Stimulated activated CD8-positive, alpha-beta memory T cell treated with anti-CD3 and anti-CD28 coated beads, Interleukin-4, amount 100 ng/mL, for 48 hours (primary cell): ENCODE results near the gene ACRBP.
"Not testable (repeated sequence)": the region's sequence is repeated elsewhere in the genome, so short reads cannot be mapped to it uniquely, and the experiment has no call there.

Experiments used
- DNase-seq: peaks from one replicate; pipeline ENCODE4 v3.0.0-alpha.2; 2020

ACRBP gene

DNA sequence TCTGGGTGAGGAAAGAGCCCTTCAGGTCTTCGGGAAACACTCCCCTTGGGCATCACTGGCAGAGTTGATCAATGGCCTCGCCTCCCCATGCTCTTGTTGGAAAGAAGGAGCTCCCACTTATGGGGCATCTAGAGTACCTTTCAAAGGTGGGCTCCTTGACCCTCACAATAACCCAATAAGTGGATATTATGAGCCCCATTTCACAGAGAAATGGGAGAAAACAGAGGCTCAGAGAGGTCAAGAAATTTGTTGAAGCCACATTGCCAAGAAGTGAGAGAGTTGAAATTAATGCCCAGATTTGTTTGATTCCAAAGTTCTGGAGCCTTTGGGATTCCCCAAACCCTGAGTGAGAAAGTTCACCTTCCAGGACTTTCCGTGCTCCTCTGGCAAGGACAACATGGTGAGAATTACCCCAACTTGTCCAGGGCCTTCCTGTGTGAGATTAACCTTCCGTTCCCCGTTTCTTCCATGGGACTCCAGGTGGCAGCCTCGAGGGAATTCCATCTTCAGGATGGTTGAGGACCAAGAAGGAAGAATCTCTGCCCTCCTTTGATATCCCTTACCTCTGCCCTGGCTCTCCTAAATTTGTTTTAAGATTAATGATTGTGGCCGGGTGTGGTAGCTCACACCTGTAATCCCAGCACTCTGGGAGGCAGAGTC lies 32.6 kb downstream of the ACRBP start:
- no peak for DNase-seq

DNA sequence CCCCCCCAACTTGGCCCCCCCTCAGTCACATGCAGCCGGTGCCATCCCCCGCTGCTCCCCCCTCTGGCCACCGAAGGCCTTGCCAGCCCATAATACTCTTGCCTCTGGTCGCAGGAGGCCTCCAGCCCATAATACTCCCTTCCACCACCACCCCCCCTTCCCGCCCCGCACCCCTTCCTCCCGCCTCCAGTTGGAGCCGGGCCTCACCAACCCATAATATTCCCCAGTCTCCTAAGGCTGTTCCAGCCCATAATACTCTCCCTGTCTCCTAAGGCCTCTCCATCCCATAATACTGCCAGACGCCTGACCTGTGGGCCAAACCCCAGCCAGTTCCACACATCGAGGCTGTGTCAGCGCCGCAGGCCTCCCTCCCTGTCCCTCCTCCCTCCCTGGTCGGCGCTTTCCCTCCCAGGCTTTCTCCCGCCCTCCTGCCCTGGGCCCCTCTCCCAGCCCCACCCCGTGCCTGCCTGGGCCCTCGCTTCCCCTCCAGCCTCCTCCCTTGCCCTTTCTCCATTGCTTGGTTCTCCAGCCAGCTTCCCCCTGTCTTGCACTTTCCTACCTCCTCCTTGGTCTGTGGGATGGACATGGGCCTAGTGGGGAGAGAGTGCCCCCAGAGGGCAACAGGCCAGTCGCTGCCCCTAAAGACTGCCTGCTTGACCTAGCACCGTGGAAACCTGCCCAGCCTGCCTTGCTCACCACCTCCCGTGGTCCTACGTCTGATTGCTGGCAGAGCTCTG lies 33.3 kb downstream of the ACRBP start:
- DNase-seq = peak; percentile 54

DNA sequence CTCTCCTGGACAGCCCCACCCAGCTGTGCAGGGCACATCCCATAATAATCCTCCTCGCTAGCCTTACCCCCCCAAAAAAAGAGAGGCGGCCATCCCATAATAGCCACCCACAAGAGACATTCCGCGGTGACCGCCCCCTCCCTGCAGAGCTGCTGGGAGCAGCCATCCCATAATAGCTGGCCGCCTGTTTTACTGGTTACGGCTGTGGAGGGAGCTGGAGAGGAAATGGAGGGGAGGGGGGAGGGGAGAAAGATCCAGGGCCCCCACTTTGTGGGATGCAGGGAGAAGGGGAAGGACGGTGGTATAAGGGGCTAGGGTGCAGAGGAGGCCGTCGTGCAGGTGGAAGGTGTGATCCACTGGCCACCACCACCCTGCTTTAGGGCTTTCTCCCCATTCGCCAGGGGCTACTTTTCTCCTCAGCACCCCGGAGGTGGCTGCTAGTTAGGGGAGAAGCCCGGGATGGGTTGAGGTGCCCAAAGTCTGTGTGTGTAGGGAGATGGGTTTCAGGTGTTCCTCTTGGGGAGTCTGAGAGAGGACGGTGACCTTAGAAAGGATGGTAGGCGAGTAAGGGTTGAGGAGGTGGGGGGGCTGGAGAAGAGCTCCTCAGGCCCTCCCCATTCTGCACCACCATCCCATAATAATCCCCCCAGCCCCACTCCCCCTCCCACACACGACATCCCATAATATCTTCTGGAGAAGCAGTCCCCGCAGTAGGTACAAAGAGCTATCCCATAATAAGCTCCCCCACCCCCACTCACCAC lies 34.0 kb downstream of the ACRBP start:
- no peak for DNase-seq

DNA sequence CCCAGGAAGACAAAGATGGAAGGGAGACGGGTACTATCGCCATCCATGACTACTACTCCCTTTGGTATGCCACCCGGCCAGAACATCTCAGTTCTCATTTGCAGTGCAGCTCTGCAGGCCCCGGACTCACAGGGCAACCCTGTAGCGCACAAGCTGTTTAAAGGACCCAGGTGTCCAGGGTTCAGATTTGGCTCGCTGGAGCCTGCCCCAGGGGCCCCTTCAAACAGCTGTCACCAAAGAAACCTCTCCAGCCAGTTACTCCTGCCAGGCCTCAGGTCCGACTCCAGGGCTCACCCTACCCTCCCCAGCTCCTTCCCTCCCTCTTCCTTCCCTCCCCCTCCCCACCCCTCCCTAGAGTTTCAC lies 34.6 kb downstream of the ACRBP start:
- DNase-seq = no peak

DNA sequence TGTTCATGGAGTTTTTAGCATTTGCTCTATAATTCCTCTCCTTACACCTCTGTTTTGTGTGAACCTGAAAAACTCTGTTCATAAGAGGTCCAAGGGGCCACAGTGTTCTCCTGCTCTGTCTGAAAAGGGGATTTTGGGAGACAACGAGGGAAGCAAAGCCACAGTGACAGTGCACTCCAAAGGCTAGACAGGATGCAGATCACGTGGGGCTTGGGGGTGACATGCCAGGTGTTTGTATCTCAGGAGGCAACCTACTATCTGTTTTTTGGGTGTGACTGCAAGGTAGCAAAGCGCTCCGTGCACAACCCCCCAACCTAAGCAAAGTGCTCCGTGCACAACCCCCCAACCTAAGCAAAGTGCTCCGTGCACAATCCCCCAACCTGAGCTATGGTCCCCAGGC lies 35.0 kb downstream of the ACRBP start:
- no peak for DNase-seq

DNA sequence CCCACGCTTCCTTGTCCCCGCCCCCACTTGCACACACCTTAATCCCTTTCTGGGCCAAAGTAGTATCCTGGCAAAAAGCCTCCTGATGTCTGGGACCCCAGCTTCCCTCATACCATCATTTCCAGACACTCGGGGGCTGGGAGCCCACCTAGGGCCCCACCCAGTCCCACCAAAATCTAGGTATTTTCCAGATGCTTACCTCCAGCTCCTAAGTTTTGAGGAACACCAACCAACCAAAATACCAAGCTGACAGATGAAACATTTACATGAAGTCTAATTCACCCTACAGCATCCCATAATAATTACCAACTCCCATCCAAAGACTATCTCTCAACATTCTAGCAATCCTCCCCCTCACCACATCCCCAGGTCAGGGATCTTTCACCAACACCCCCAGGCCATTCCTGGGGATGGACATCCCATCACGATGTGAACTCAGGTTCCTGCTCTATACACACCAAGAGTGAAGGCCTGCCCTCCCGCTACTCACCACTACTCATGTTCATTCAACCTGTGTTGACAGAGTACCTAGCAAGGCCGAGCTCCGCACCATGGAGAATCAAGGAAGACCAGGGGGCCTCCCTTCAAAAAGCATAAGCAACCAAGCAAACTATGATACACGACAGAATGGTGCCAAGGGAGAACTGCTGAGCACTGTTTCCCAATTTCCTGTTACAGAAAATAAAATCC lies 38.5 kb downstream of the ACRBP start:
- peak; percentile 44 for DNase-seq

DNA sequence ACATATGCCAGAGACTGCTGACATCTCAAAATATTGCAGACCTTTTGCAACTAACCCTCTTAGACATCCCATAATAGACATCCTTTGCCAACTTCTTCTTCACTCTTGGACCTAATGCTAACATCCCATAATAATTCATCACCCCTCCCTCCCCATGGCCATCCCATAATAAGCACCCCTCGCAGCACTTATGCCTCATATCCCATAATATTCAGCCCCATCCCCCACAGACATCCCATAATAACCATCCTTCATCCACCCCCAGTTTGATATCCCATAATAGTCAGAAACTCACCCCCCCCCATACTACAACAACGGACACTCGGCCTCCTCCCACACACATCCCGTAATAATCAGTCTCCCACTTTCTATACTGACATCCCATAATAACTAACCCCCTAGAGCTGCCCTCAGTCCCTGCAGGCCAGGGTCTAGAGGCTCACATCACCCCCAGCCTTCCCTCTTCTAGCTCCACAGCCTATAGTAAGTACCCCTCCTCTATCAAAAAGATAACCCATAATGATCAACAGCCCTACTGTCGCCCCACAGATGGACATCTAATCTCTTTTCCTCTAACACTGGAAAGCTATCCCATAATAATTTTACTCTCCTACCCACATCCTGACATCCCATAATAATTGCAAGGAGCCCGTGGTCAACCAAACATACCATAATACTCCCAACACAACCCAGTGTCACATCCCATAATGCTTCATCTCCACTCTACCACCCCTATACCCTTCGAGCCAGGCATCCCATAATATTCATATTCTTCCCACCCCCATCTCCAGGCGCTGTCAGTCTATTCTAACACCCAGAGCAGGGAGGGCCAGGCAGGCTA lies 39.3 kb downstream of the ACRBP start:
- peak; percentile 75 for DNase-seq

DNA sequence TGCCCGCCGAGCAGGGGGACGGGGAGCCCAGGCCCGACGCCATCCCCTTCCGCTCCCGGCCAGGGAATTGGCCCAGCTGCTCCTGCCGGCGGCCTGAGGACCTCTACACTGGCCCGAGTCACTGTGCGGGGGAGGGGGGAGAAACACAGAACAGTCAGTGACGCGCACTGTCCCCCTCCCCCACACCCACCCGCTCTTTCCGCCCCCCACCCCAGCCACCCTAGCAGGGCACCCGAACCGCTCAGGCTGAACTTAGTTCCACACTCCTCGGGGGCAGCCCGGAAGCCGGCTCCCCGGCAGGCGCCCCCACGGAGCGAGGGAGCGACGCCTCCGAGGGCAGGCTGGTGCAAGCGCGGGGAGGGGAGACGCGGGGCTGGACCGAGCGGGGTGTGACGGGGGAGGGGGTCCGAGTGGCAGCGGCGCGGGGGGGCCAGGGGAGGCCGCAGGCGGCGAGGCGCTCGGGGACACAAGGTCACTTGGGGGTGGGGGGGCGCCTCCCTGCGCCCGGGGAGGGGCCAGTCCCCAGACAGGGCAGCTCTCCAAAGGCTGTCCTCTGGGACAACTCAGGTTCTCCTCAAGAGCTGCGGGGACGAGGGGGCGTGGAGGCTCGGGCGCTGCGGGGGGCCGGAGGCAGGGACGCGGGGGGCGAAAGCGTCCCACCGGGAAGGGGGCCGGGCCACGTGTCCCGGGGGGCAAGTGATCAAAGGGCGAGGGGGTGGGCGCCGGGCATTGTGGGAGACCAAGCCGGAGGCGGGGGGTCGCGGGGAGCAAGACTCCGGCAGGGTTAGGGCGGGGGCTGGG lies 40.7 kb downstream of the ACRBP start:
- DNase-seq = peak; percentile 73

DNA sequence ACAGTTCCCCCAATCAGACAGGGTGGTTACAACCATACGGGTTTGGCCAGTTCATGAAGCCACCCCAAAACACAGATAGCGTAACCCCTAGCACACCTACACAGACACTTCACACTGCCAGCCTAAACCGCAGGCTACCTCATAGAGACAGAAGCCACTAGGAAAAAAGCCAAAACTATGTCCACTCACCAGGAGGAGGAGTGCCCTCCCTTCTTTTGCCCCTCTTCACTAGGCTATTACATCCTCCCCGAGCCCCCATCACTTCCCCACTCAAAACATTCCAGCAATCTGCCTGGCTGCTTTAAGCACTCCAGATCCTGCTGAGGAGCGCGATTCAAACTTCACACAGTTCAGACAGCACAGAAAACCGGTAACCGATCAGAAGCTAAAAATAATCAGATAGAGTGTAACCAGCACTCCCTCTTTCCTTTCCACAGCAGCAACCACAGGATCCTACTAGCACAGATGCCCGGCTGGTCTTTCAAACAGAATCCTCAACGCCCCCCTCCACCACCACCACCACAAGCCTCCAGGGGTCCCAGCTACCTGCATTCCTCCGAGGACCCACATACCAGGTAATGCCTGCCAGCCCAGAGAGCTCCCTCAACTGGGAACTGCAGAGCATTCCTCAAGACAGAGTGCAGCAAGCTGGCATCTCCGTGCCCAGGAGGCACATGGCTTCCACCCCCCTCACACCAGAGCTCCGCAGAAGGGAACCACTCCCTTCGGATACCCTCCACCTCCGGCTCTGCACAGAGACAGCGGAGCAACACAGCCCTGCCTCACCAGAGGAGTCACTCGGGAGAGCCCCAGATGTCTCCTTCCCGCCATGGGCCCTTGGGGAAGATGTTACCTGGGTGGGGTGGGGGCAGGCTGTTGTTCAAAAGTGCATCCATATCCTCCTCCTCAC lies 41.6 kb downstream of the ACRBP start:
- DNase-seq = peak; percentile 53

DNA sequence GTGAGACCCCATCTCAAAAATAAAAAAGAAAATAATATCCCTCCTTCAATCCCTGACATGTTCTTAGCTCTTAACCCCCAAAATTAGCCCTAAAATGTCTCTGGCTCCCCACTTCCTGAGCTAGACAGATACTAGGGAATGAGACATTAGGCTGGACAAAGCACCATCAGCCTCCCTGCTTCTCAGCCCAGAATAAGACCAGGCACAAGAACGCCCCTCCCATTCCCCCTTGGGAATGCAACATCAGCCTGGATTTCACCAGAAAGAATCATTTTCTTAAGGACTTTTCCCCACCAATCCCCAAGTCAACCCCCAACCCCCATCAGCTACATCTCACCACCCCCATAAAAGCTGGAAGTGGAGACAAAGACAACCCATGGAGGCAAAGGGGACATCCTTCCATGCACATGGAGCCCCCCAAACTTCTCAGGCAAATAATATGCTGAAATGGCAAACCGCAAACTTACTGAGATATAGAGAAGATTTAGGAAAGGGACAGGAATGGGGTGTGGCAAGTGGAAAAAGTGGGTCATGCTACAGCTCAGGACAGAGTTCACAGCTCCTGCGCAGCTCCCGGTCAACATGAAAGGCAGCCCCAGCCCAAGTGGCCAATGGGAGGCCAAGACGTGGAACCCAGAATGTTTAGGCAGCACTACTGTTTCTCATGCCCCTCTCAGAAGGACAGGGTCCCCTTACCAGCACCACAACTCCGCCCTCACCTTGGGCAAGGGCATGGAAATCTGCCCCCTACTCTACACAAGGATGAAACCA lies 42.8 kb downstream of the ACRBP start:
- no peak for DNase-seq

DNA sequence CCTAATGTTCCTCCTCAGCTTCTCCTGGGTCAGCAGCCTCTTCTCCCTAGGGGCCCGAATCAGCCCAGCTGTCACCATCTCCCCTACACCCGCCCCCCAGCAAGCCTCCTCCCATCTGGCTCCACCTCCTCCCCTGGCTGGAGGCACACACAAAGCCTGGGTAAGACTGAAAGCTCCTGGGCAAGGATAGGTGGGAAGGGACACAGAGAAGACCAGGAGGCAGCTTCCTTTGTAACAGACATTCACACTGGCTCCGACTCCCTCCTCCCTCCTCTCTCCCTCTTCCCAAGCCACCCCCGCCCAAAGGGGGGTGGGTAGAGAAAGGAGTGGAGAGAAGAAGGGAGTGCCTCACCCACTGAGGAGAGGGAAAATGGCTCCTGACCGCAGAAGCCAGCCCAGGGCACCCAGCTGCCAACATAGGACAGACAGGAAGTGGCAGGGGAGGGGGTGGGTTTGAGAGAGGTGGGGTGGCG lies 44.1 kb downstream of the ACRBP start:
- DNase-seq = no peak

DNA sequence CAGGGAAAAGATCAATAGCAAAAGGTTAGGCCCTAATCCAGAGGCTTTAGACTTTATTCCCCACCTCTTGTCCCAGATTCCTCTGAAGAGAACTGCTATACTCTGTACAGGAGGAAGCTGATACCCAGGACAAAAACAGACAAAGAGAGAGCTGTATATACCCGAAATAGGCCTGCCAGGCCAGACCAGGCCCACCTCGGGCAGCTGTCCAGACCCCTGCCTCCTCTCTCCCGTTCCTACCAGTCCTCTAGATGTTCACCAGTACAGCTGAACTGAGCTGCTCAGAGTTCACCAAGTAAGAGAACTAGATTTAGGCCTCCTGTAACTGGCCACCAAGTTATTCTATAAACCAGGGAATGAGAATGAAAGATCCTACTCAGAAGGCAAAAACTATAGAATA lies 44.7 kb downstream of the ACRBP start:
- no peak for DNase-seq

DNA sequence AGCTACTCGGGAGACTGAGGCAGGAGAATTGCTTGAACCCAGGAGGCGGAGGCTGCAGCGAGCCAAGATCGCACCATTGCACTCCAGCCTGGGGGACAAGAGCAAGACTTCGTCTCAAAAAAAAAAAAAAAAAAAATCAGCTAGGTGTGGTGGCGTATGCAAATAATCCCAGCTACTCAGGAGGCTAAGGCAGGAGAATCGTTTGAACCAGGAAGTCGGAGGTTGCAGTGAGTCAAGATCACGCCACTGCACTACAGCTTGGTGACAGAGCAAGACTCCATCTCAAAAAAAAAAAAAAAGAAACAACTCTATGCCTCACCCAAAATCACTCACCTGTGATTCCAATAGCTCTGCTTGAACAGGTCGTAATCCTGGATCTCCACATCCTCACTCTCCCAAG lies 51.6 kb downstream of the ACRBP start:
- not testable (repeated sequence) for DNase-seq

DNA sequence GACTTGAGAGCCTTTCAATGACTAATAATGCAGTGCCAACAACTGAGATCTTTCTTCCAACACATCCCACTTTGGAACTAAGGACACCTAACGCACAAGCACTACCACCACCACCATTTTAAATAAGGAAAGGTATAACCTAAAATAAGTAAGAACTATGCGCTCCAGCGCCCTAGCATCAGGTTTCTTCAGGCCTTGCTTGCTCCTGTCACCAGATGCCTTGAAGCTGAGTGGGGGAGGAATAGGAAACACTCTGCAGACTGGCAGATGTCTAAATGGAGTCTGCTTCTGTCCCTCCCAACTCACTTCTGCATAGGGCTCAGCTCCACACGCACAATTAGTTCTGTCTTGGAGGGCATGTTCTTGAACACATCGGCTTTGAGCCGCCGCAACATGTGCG lies 55.1 kb downstream of the ACRBP start:
- no peak for DNase-seq
